ENCODE data around the gene DYSF.
"Not testable (repeated sequence)": the region's sequence is repeated elsewhere in the genome, so short reads cannot be mapped to it uniquely, and the experiment has no call there.

DYSF gene

DNA sequence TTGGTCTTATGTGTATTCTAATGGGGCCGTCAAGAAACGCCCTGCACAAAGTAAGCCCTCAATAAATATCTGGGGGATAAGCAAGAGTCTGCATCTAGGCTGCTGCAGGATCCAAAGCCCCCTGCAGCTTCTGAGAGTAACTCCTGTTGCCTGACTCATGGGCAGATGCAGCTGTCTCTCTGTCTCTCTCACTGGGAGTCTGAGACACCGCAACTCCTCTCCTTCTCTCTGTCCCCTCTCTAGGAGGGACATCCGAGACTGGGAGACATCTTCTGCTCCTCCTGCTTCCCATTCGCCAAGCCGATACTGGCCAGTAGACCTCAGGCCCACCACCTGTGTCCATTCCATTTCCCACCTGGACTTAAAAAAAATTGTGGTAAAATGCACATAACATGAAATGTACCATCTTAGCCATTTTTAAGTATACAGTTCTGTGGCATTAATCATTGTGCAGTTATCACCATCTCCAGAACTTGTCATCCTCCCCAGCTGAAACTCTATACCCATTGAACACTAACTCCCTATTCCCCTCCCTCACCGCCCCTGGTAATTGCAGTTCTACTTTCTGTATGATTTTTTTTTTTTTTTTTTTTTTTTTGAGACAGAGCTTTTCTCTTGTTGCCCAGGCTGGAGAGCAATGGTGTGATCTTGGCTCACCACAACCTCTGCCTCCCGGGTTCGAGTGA lies 20.1 kb downstream of the DYSF start:
- no peak for DNase-seq

DNA sequence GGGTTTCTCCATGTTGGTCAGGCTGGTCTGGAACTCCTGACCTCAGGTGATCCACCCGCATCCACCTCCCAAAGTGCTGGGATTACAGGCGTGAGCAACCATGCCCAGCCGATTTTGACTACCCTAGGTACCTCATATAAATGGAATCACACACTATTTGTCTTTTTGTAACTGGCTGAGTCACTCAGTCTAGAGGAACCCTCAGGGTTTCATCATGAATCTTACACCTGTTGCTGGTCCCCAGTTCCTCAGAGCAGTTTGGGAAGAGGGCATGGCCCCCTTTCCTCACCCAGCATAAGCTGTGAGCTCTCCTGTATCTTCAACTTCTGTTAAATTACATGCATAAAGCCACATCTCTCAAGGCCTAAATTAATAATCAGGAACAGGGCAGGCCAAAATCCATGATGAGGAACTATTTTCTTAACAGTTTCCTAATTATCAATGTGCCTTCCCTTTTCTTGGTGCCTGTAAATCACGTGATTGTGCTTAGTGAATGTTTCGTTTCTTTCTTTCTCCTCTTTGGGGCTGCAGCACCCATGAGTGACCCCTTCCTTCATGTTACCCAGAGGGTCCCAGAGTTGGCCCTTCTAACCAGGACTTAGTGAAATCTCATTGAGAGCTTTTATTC lies 20.9 kb downstream of the DYSF start:
- DNase-seq = no peak

DNA sequence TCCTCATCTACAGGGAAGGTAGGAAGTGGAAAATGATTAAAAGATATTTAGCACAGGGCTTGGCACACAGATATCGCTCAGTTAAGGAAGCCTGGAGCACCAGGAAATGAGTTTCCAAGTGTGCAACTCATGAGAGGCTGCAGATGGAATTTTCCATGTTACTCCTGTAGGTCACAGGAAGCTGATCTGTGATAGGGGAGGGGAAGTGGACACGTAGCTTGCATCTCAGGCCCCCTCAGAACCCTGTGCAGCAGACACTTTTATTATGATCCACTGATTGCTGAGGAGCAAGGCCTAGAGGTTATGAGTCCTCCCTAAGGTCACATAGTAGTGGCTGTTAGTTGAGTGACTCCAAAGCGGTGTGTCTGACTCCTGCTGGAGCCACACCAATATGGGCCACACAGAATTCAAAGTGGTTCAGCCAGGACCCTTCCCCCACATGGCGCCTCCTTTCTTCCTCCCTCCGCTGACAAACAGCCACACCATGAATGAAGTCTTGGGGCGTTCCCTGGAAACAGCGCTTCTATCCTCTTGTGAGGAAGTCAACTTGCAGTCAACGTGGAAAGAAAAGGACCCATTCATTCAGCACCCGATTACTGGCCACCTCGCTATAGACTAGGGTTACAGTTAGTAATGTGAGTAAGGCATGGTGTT lies 21.5 kb downstream of the DYSF start:
- no peak for DNase-seq

GRCh38 chr2:71476495-71476894 lies 23.1 kb downstream of the DYSF start:
- DNase-seq = no peak

GRCh38 chr2:71477231-71477691 lies 23.9 kb downstream of the DYSF start:
- DNase-seq = peak; percentile 10

GRCh38 chr2:71478806-71479205 lies 25.4 kb downstream of the DYSF start:
- DNase-seq = no peak

GRCh38 chr2:71479261-71479660 lies 25.9 kb downstream of the DYSF start:
- no peak for DNase-seq

- DNase-seq = no peak
Measured at GRCh38 chr2:71481111-71481510, 27.8 kb downstream of the DYSF start.

DNA sequence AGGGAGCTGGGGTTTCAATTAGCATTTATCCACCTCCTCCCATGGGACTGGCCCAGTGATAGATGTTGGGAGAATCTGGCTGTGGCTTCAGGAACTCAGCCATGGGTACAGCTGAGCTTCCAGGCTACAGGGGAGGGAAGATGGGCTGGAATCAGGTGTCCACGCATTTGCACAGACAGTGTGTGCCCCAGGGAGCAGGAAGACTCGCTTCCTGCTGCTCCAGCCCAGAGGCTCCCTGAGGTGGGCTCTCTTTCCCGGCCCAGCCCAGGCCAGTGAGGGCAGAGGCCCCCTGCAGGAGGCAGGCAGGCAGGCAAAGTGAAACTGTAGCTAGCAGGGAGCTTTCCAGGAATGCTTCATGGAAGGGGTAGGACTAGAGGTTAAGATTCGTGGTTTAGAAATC lies 28.7 kb downstream of the DYSF start:
- no peak for DNase-seq

GRCh38 chr2:71483246-71483645 lies 29.9 kb downstream of the DYSF start:
- no peak for DNase-seq

- DNase-seq = no peak
Measured at GRCh38 chr2:71484354-71484753, 31.0 kb downstream of the DYSF start.

- DNase-seq = no peak
Measured at GRCh38 chr2:71486881-71487640, 33.7 kb downstream of the DYSF start.

DNA sequence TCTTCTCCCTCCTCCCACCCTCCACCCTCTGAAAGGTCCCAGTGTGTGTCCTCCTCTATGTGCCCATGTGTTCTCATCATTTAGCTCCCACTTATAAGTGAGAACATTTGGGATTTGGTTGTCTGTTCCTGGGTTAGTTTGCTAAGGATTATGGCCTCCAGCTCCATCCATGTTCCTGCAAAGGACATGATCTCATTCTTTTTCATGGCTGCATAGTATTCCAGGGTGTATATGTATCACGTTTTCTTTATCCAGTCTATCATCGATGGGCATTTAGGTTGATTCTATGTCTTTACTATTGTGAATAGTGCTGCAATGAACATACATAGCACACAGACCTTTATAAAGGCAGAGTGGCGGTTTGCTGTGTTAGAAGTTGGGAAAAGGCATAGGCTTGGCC lies 38.2 kb downstream of the DYSF start:
- not testable (repeated sequence) for DNase-seq

DNA sequence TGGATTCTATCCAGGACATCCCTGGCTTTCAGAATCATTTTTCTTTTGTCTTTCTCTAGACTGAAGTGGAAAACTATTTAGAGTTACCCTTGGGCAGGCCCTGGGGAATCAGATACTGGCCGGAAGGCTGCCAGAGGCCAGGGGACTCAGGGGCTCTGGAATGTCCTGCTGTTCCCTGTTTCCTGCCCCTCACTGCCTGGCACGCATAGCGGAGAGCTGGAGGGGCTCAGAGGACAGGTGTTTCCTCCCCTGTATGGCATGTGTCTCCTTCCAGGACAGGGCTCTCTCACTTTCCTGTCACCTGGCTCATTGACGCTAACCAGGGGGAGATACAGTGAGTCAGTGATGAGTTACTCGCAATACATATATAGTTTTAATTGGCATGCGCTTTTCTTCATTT lies 38.8 kb downstream of the DYSF start:
- DNase-seq = no peak

DNA sequence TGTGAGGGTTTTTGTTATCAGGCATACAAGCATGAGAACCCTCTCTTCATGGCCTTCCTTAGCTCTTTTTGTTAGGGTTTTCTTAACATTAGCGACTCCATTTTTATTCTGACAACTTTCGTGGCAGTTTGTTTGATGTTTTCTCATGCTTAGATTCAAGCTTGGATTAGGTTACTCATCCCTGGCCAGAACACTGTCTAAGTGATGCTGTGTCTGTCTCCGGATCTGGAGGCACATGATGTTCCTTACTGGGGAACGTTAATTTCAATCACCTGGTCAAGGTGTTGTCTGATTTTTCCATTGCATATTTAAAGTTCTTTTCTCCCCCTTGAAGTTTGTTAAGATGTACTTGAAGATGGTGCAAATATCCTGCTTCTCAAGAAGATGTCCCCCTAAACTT lies 40.7 kb downstream of the DYSF start:
- DNase-seq = no peak

DNA sequence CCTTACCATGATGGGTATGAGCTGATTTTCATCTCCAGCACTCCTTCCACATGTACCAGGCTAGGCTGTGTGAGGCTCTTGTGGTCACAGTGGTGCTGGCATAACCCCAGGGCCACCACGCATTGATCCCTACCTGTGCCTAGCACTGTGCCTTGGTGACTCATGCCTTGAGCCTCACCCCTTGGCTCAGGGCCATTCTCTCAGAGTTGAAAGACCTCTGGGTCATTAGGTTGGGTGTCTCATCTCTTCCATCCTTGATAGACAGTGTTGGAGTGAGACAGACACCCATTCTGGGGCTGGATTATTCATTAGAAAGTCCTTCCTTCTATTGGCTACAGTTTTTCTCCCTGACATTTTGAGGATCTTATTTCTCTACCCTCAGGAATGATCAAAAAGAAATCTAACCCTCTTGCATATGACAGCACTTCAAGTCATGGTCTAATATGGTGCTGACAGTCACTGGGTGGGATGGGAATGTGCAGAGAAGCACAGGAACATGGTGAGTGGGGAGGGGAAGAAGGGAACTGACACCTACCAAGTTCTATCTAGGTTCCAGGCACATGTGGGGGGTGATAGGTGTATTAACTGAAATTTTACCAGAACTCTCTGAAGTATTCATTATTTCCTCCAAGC lies 41.3 kb downstream of the DYSF start:
- no peak for DNase-seq

DNA sequence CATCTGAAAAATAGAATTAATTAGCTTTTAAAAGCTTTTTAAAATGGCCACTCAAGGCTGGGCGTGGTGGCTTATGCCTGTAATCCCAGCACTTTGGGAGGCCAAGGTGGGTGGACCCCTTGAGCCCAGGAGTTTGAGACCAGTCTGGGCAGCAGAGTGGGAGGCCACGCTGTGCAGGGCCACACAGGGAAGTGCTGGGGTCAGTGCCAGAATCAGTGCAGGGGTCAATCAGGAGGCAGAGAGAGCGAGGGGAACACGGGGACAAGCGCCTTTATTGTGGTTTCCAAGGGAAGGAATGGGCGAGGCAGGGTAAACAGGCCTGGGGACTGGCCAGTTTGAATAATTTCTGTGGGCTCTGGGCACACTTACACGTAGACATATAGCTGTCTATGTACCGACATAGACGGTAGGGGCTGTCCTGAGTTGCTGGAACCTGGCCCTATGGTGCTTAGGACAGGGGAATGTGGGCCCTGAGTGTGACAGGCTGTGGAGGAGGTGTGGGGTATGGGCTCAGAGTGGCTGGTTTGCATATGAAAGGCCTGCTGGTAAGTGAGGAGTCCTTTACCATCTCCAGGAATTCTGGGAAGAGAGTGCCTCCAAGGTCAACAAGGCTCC lies 42.9 kb downstream of the DYSF start:
- no peak for DNase-seq

- no peak for DNase-seq
Measured at GRCh38 chr2:71498261-71498701, 44.9 kb downstream of the DYSF start.

GRCh38 chr2:71499691-71500090 lies 46.3 kb downstream of the DYSF start:
- no peak for DNase-seq

DNA sequence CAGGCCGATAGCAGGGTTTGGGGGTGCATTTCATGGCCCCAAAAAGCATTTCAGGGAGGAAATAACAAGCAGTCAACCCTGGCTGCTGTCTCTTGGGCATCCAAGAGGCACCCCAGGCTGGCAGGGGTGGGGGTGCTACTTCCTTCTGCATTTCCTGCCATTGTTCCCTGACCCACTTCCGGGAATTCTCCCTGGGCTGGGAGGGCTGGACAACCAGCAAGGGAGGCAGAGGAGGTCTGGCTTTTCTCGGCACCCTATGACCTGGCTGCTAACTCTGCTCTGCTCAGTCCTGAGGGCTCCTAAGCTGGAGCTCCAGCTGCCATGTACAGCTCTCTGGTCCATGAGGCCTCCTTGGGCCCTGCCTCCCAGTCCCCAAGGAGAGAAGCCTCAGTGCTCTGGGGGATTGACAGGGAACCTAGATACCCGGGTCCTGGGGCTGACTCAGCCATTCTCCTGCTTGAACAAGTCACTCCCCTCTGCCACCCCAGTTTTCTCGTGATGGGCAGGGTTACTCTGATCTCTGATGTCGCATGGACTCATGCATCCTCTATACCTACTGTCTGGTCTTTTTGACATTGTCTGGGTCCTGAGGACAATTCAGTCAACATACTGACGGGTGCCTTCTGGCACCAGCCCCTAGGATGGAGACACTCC lies 47.2 kb downstream of the DYSF start:
- DNase-seq = no peak

DNA sequence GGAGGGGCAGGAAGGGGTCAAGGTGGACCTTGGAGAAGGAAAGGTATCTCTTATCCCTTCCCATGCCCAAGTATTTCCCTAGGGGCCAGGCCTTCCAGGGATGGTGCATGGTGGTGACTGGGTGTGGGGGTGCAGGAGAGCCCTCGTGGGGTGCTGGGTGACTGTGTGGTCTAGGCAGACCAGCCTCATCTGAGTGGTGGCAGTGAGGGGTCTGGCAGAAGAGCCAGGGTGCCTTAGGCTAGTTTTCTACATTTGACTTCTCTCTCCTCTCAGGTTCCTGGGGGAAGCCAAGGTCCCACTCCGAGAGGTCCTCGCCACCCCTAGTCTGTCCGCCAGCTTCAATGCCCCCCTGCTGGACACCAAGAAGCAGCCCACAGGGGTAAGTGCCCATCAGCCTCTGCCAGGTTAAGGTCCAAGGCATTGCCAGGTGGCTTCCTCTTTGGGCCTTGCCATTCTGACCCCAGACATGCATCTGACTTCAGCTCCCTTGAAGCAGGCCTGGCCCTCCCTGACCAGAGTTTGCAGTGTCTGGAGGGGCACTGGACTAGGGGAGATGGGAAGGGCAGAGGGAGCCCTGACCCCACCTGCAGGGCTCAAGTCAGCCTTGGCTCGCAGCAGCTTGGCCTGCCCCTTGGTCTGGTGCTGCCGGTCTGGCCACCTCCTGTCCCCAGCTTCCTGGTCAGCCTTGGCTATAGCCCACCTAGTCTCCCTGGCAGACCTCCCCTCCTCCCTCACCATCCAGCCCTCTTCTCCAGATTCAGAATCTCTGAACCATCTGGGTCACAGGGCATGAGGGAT lies 49.8 kb downstream of the DYSF start:
- no peak for DNase-seq

Data from GF-D8 (cell line).